WTC11 (cell line): Measurements from ENCODE around the gene TMEM69. TPM values are rescaled to one million over a fixed set of nuclear protein-coding genes. Genes with fewer than 3 reads are reported as not detected.

Experiments
- ATAC-seq: fragments of 200-7000 bp; cut with Tn5 transposase; 2 replicates; pipeline ENCODE4 v1.10.0; 2021; ENCODE audit warnings: mild to moderate bottlenecking, moderate library complexity
- CTCF ChIA-PET: fragments of 300-600 bp; sonication (Branson Sonifier 250); formaldehyde crosslinking; loops from one replicate; lab custom pipeline; 2021; ENCODE audit warnings: antibody characterized with exemption; lab: Charles Lee
- POLR2A ChIA-PET: fragments of 350-600 bp; sonication (Branson Sonifier 250); formaldehyde crosslinking; loops from one replicate; lab custom pipeline; 2021; ENCODE audit warnings: antibody characterized with exemption; lab: Charles Lee
- DNase-seq: peaks from one replicate; pipeline ENCODE4 v3.0.0; 2021; ENCODE audit warnings: low spot score
- H3K27ac Mint-ChIP-seq: 2 replicates; pipeline ENCODE4 v1.8.0; 2021; ENCODE audit warnings: mixed read lengths
- H3K27me3 Mint-ChIP-seq: 2 replicates; pipeline ENCODE4 v1.8.0; 2021; ENCODE audit warnings: low read depth, mild to moderate bottlenecking, moderate library complexity, mixed read lengths
- H3K36me3 Mint-ChIP-seq: 2 replicates; pipeline ENCODE4 v1.8.0; 2021; ENCODE audit warnings: mixed read lengths
- H3K4me1 Mint-ChIP-seq: 2 replicates; pipeline ENCODE4 v1.8.0; 2022; ENCODE audit warnings: mixed read lengths
- H3K4me3 Mint-ChIP-seq: 2 replicates; pipeline ENCODE4 v1.8.0; 2021; ENCODE audit warnings: mild to moderate bottlenecking, moderate library complexity, mixed read lengths
- H3K9me3 Mint-ChIP-seq: 2 replicates; pipeline ENCODE4 v1.8.0; 2021; ENCODE audit warnings: mixed read lengths
- AFF4 ChIP-seq: sonication (generic); formaldehyde crosslinking; IDR thresholded peaks from 2 replicates; pipeline ENCODE4 v1.8.1; 2023; ENCODE audit warnings: mild to moderate bottlenecking, missing genetic modification reagents, borderline replicate concordance
- ATF3 ChIP-seq: sonication (generic); formaldehyde crosslinking; conservative IDR thresholded peaks from 2 replicates; pipeline ENCODE4 v1.8.1; 2022; ENCODE audit warnings: mild to moderate bottlenecking, missing genetic modification reagents
- ATF6 ChIP-seq: sonication (generic); formaldehyde crosslinking; IDR thresholded peaks from 2 replicates; pipeline ENCODE4 v1.8.1; 2023; ENCODE audit warnings: mild to moderate bottlenecking, missing genetic modification reagents
- CREM ChIP-seq: sonication (generic); formaldehyde crosslinking; IDR thresholded peaks from 2 replicates; pipeline ENCODE4 v1.8.1; 2022; ENCODE audit warnings: mild to moderate bottlenecking, missing genetic modification reagents, moderate library complexity
- E2F1 ChIP-seq: sonication (generic); formaldehyde crosslinking; IDR thresholded peaks from 2 replicates; pipeline ENCODE4 v1.8.0; 2022; ENCODE audit warnings: mild to moderate bottlenecking, missing genetic modification reagents
- EMX1 ChIP-seq: fragments of 250-450 bp; sonication (Bioruptor Pico); IDR thresholded peaks from 2 replicates; pipeline ENCODE4 v1.8.0; 2021; ENCODE audit warnings: mild to moderate bottlenecking
- GRHL2 ChIP-seq: fragments of 250-450 bp; sonication (Bioruptor Pico); IDR thresholded peaks from 2 replicates; pipeline ENCODE4 v1.8.0; 2022; ENCODE audit warnings: mild to moderate bottlenecking, moderate library complexity; ENCODE audit not compliant: insufficient replicate concordance, severe bottlenecking
- HMGA2 ChIP-seq: fragments of 250-450 bp; sonication (Bioruptor Pico); IDR thresholded peaks from 2 replicates; pipeline ENCODE4 v1.4.0; 2021; ENCODE audit warnings: mild to moderate bottlenecking, moderate library complexity
- JAZF1 ChIP-seq: fragments of 250-450 bp; sonication (Bioruptor Pico); IDR thresholded peaks from 2 replicates; pipeline ENCODE4 v1.9.0; 2021; ENCODE audit warnings: moderate library complexity, mild to moderate bottlenecking, inconsistent platforms
- KAT7 ChIP-seq: sonication (generic); formaldehyde crosslinking; IDR thresholded peaks from 2 replicates; pipeline ENCODE4 v1.8.1; 2023; ENCODE audit warnings: missing genetic modification reagents, mild to moderate bottlenecking, borderline replicate concordance
- NFE2L1 ChIP-seq: sonication (generic); formaldehyde crosslinking; IDR thresholded peaks from 2 replicates; pipeline ENCODE4 v1.8.1; 2023; ENCODE audit warnings: missing genetic modification reagents
- TEAD1 ChIP-seq: sonication (generic); formaldehyde crosslinking; IDR thresholded peaks from 2 replicates; pipeline ENCODE4 v1.8.0; 2022; ENCODE audit warnings: mild to moderate bottlenecking, missing genetic modification reagents
- USF1 ChIP-seq: sonication (generic); formaldehyde crosslinking; IDR thresholded peaks from 2 replicates; pipeline ENCODE4 v1.8.0; 2022; ENCODE audit warnings: mild to moderate bottlenecking, missing genetic modification reagents
- USF2 ChIP-seq: sonication (generic); formaldehyde crosslinking; IDR thresholded peaks from 2 replicates; pipeline ENCODE4 v1.8.1; 2023; ENCODE audit warnings: mild to moderate bottlenecking, missing genetic modification reagents, moderate library complexity
- ZBTB43 ChIP-seq: sonication (generic); formaldehyde crosslinking; IDR thresholded peaks from 2 replicates; pipeline ENCODE4 v1.8.1; 2023; ENCODE audit warnings: mild to moderate bottlenecking, missing genetic modification reagents
- ZNF263 ChIP-seq: sonication (generic); formaldehyde crosslinking; IDR thresholded peaks from 2 replicates; pipeline ENCODE4 v1.8.1; 2022; ENCODE audit warnings: low read depth, mild to moderate bottlenecking, moderate library complexity, missing genetic modification reagents
- ZNF281 ChIP-seq: sonication (generic); formaldehyde crosslinking; IDR thresholded peaks from 2 replicates; pipeline ENCODE4 v1.8.0; 2023; ENCODE audit warnings: mild to moderate bottlenecking, missing genetic modification reagents
- ZNF423 ChIP-seq: fragments of 250-450 bp; sonication (Bioruptor Pico); IDR thresholded peaks from 2 replicates; pipeline ENCODE4 v2.1.2; 2022; ENCODE audit warnings: mild to moderate bottlenecking, moderate library complexity
- ZNF671 ChIP-seq: fragments of 250-450 bp; sonication (Bioruptor Pico); IDR thresholded peaks from 2 replicates; pipeline ENCODE4 v1.8.0; 2021; ENCODE audit warnings: mild to moderate bottlenecking
- total RNA-seq: library from RNA; stranded (reverse); gene quantifications from 3 replicates; pipeline ENCODE4 v1.2.3, GENCODE V29; 2021

TMEM69 gene
- total RNA-seq, 1 experiment from 2014 or later, result 44.9 TPM

GRCh38 chr1:45704637-45705036, 16.7 kb downstream of the TMEM69 start:
- POLR2A ChIA-PET, result no interaction called here
- Mint-ChIP-seq H3K36me3 (peaks cover 5% of the 10 kb centered on the region), H3K27ac (no peak overlapping the region), H3K9me3 (peaks cover 7% of the 10 kb centered on the region), H3K4me3 (no peak overlapping the region), H3K27me3 (no peaks in the 10 kb centered on the region), H3K4me1 (no peaks in the 10 kb centered on the region)
- CTCF ChIA-PET, result no interaction called here
- TF ChIP-seq USF1 (CRISPR knock-in tag) (no peak), GRHL2 (CRISPR knock-in tag) (no peak), TEAD1 (CRISPR knock-in tag) (no peak), ZNF423 (CRISPR knock-in tag) (no peak), HMGA2 (no peak), ATF6 (no peak), EMX1 (CRISPR knock-in tag) (no peak), ZNF671 (CRISPR knock-in tag) (no peak), ATF3 (CRISPR knock-in tag) (no peak), JAZF1 (no peak), CREM (CRISPR knock-in tag) (no peak), E2F1 (CRISPR knock-in tag) (no peak)
- ATAC-seq, result no peak
- DNase-seq, result no peak

GRCh38 chr1:45713711-45714110, 25.7 kb downstream of the TMEM69 start:
- Mint-ChIP-seq H3K9me3 (no peaks in the 10 kb centered on the region), H3K4me1 (no peaks in the 10 kb centered on the region), H3K36me3 (no peaks in the 10 kb centered on the region), H3K27me3 (no peaks in the 10 kb centered on the region), H3K4me3 (no peak overlapping the region), H3K27ac (no peak overlapping the region)
- DNase-seq (no peak), ATAC-seq (no peak)
- POLR2A ChIA-PET, result no interaction called here
- CTCF ChIA-PET, result no interaction called here
- TF ChIP-seq USF2, result no peak
- TF ChIP-seq NFE2L1 (CRISPR knock-in tag), result no peak
- TF ChIP-seq ZNF281 (CRISPR knock-in tag), result no peak
- no peak for TF ChIP-seq TEAD1 (CRISPR knock-in tag)
- TF ChIP-seq ZBTB43, result no peak
- TF ChIP-seq KAT7 (CRISPR knock-in tag), result no peak
- TF ChIP-seq AFF4 (CRISPR knock-in tag), result no peak
- no peak for TF ChIP-seq ZNF263 (CRISPR knock-in tag)
